ENCODE results near the gene CCNL2.
A peak's percentile ranks its signal among the peaks of the same experiment; 100 is the strongest.

CCNL2 gene

GRCh38 chr1:1355416-1355815 lies 43.7 kb downstream of the CCNL2 start:
- DNase-seq: peak in 1 of 14 donors; percentile 30

- DNase-seq: no peak
Observed at GRCh38 chr1:1354271-1355247, 44.6 kb downstream of the CCNL2 start.

GRCh38 chr1:1353389-1354151 lies 45.6 kb downstream of the CCNL2 start:
- no peak for DNase-seq

- no peak for DNase-seq
Observed at GRCh38 chr1:1352786-1353388, 46.2 kb downstream of the CCNL2 start.

GRCh38 chr1:1351511-1352427 lies 47.4 kb downstream of the CCNL2 start:
- peak in 1 of 14 donors; percentile 53 for DNase-seq

GRCh38 chr1:1349256-1350012 lies 49.7 kb downstream of the CCNL2 start, which contains the start of gene DVL1:
Gene DVL1, minus strand, starts transcription at chr1:1349418. Its CDS starts 353 bp downstream, at chr1:1349065.
- DNase-seq: peak in 10 of 14 donors; percentile 26 to 79 (median 54)

- peak in 1 of 14 donors; percentile 47 for DNase-seq
Observed at GRCh38 chr1:1348420-1349255, 50.5 kb downstream of the CCNL2 start.

- no peak for DNase-seq
Observed at GRCh38 chr1:1347663-1348419, 51.3 kb downstream of the CCNL2 start.

- no peak for DNase-seq
Observed at GRCh38 chr1:1347026-1347595, 52.0 kb downstream of the CCNL2 start.

GRCh38 chr1:1346501-1346890 lies 52.6 kb downstream of the CCNL2 start:
- no peak for DNase-seq

GRCh38 chr1:1345860-1346500 lies 53.2 kb downstream of the CCNL2 start:
- peak in 1 of 14 donors; percentile 25 for DNase-seq

GRCh38 chr1:1345384-1345783 lies 53.8 kb downstream of the CCNL2 start:
- DNase-seq: no peak

- DNase-seq: no peak
Observed at GRCh38 chr1:1344655-1345361, 54.3 kb downstream of the CCNL2 start.

- DNase-seq: no peak
Observed at GRCh38 chr1:1343811-1344421, 55.2 kb downstream of the CCNL2 start.

GRCh38 chr1:1342584-1343115 lies 56.5 kb downstream of the CCNL2 start:
- DNase-seq: no peak

- DNase-seq: no peak
Observed at GRCh38 chr1:1342061-1342562, 57.0 kb downstream of the CCNL2 start.

All from C1 segment of cervical spinal cord (tissue), 14 donors.